Measurements from ENCODE around the gene RMND1. TPM values are rescaled to one million over a fixed set of nuclear protein-coding genes. Genes with fewer than 3 reads are reported as not detected.
A peak's percentile ranks its signal among the peaks of the same experiment; 100 is the strongest.

RMND1 gene
- total and polyA plus RNA-seq, 2 of the 13 experiments (the other 11 are each of a cell fraction or from before 2014, with no cell fraction given) = 34.0 to 72.5 TPM

- no peak; the same call in 1 of the 2 replicates for TF ChIP-seq SRY (CRISPR knock-in tag; IDR thresholded peaks at IDR 0.05)
- TF ChIP-seq SP4 (CRISPR knock-in tag; IDR thresholded peaks at IDR 0.05) = peak; percentile 85
- no peak for TF ChIP-seq ZNF891 (CRISPR knock-in tag; IDR thresholded peaks at IDR 0.05)
- no peak for TF ChIP-seq THYN1 (CRISPR knock-in tag; IDR thresholded peaks at IDR 0.05; ENCODE audit: borderline replicate concordance, low read depth)
- TF ChIP-seq ZNF292 (CRISPR knock-in tag; IDR thresholded peaks at IDR 0.05; ENCODE audit: borderline replicate concordance, low read depth) = no peak
- TF ChIP-seq, protein P1, sequence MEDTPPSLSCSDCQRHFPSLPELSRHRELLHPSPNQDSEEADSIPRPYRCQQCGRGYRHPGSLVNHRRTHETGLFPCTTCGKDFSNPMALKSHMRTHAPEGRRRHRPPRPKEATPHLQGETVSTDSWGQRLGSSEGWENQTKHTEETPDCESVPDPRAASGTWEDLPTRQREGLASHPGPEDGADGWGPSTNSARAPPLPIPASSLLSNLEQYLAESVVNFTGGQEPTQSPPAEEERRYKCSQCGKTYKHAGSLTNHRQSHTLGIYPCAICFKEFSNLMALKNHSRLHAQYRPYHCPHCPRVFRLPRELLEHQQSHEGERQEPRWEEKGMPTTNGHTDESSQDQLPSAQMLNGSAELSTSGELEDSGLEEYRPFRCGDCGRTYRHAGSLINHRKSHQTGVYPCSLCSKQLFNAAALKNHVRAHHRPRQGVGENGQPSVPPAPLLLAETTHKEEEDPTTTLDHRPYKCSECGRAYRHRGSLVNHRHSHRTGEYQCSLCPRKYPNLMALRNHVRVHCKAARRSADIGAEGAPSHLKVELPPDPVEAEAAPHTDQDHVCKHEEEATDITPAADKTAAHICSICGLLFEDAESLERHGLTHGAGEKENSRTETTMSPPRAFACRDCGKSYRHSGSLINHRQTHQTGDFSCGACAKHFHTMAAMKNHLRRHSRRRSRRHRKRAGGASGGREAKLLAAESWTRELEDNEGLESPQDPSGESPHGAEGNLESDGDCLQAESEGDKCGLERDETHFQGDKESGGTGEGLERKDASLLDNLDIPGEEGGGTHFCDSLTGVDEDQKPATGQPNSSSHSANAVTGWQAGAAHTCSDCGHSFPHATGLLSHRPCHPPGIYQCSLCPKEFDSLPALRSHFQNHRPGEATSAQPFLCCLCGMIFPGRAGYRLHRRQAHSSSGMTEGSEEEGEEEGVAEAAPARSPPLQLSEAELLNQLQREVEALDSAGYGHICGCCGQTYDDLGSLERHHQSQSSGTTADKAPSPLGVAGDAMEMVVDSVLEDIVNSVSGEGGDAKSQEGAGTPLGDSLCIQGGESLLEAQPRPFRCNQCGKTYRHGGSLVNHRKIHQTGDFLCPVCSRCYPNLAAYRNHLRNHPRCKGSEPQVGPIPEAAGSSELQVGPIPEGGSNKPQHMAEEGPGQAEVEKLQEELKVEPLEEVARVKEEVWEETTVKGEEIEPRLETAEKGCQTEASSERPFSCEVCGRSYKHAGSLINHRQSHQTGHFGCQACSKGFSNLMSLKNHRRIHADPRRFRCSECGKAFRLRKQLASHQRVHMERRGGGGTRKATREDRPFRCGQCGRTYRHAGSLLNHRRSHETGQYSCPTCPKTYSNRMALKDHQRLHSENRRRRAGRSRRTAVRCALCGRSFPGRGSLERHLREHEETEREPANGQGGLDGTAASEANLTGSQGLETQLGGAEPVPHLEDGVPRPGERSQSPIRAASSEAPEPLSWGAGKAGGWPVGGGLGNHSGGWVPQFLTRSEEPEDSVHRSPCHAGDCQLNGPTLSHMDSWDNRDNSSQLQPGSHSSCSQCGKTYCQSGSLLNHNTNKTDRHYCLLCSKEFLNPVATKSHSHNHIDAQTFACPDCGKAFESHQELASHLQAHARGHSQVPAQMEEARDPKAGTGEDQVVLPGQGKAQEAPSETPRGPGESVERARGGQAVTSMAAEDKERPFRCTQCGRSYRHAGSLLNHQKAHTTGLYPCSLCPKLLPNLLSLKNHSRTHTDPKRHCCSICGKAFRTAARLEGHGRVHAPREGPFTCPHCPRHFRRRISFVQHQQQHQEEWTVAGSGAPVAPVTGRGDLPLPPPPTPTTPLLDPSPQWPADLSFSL (CRISPR knock-in tag; IDR thresholded peaks at IDR 0.05) = no peak
- TF ChIP-seq HES4 (CRISPR knock-in tag; IDR thresholded peaks at IDR 0.05; ENCODE audit: borderline replicate concordance) = no peak
- TF ChIP-seq, protein P2, sequence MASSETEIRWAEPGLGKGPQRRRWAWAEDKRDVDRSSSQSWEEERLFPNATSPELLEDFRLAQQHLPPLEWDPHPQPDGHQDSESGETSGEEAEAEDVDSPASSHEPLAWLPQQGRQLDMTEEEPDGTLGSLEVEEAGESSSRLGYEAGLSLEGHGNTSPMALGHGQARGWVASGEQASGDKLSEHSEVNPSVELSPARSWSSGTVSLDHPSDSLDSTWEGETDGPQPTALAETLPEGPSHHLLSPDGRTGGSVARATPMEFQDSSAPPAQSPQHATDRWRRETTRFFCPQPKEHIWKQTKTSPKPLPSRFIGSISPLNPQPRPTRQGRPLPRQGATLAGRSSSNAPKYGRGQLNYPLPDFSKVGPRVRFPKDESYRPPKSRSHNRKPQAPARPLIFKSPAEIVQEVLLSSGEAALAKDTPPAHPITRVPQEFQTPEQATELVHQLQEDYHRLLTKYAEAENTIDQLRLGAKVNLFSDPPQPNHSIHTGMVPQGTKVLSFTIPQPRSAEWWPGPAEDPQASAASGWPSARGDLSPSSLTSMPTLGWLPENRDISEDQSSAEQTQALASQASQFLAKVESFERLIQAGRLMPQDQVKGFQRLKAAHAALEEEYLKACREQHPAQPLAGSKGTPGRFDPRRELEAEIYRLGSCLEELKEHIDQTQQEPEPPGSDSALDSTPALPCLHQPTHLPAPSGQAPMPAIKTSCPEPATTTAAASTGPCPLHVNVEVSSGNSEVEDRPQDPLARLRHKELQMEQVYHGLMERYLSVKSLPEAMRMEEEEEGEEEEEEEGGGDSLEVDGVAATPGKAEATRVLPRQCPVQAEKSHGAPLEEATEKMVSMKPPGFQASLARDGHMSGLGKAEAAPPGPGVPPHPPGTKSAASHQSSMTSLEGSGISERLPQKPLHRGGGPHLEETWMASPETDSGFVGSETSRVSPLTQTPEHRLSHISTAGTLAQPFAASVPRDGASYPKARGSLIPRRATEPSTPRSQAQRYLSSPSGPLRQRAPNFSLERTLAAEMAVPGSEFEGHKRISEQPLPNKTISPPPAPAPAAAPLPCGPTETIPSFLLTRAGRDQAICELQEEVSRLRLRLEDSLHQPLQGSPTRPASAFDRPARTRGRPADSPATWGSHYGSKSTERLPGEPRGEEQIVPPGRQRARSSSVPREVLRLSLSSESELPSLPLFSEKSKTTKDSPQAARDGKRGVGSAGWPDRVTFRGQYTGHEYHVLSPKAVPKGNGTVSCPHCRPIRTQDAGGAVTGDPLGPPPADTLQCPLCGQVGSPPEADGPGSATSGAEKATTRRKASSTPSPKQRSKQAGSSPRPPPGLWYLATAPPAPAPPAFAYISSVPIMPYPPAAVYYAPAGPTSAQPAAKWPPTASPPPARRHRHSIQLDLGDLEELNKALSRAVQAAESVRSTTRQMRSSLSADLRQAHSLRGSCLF (CRISPR knock-in tag; IDR thresholded peaks at IDR 0.05; ENCODE audit: borderline replicate concordance) = no peak
- TF ChIP-seq, protein P3, sequence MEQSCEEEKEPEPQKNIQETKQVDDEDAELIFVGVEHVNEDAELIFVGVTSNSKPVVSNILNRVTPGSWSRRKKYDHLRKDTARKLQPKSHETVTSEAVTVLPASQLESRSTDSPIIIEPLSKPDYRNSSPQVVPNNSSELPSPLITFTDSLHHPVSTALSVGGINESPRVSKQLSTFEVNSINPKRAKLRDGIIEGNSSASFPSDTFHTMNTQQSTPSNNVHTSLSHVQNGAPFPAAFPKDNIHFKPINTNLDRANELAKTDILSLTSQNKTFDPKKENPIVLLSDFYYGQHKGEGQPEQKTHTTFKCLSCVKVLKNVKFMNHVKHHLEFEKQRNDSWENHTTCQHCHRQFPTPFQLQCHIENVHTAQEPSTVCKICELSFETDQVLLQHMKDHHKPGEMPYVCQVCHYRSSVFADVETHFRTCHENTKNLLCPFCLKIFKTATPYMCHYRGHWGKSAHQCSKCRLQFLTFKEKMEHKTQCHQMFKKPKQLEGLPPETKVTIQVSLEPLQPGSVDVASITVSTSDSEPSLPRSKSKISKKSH (CRISPR knock-in tag; IDR thresholded peaks at IDR 0.05; ENCODE audit: borderline replicate concordance) = no peak
- TF ChIP-seq MTA1 (CRISPR knock-in tag; IDR thresholded peaks at IDR 0.05; ENCODE audit: borderline replicate concordance) = peak; percentile 37
- TF ChIP-seq SNRNP70 (IDR thresholded peaks at IDR 0.05; ENCODE audit: low read depth, low read length) = no peak
- TF ChIP-seq, protein P4, sequence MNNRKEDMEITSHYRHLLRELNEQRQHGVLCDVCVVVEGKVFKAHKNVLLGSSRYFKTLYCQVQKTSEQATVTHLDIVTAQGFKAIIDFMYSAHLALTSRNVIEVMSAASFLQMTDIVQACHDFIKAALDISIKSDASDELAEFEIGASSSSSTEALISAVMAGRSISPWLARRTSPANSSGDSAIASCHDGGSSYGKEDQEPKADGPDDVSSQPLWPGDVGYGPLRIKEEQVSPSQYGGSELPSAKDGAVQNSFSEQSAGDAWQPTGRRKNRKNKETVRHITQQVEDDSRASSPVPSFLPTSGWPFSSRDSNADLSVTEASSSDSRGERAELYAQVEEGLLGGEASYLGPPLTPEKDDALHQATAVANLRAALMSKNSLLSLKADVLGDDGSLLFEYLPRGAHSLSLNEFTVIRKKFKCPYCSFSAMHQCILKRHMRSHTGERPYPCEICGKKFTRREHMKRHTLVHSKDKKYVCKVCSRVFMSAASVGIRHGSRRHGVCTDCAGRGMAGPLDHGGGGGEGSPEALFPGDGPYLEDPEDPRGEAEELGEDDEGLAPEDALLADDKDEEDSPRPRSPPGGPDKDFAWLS (CRISPR knock-in tag; IDR thresholded peaks at IDR 0.05; ENCODE audit: borderline replicate concordance) = no peak
- TF ChIP-seq ZBTB8A (CRISPR knock-in tag; IDR thresholded peaks at IDR 0.05; ENCODE audit: borderline replicate concordance, low read depth) = peak; percentile 1; the same call in 1 of the 2 replicates
Observed at GRCh38 chr6:151390276-151390850, 61.6 kb downstream of the RMND1 start (continued).

All from HepG2 (cell line).